SK-N-MC (cell line): ENCODE results near the gene LIG4.
"Not testable (repeated sequence)": the region's sequence is repeated elsewhere in the genome, so short reads cannot be mapped to it uniquely, and the experiment has no call there.

Source experiments
- EZH2 ChIP-seq: fragments of 200-600 bp; sonication (generic); IDR thresholded peaks from one replicate; pipeline ENCODE4 v1.6.1; 2017; ENCODE audit warnings: antibody characterized with exemption
- FOXP2 ChIP-seq: optimal IDR thresholded peaks from 2 replicates; pipeline ENCODE3; 2011; ENCODE audit warnings: mild to moderate bottlenecking, moderate library complexity; ENCODE audit not compliant: insufficient read depth; ENCODE audit errors: extremely low read length, control extremely low read depth
- POLR2AphosphoS5 ChIP-seq: IDR thresholded peaks from 2 replicates; pipeline ENCODE4 v1.6.1; 2012; ENCODE audit warnings: mild to moderate bottlenecking, low read depth, low read length, borderline replicate concordance

- not testable (repeated sequence) for TF ChIP-seq EZH2, POLR2AphosphoS5, FOXP2
Measured at GRCh38 chr13:108217307-108218043, 2.1 kb upstream of the LIG4 start.
